Colon (tissue), 2 donors: Measurements from ENCODE around the gene CDC45.

Experiments used
- FAIRE-seq: peaks from 2 replicates; lab custom pipeline; 2012; peaks lifted over from hg19 to GRCh38; lab: Jason Lieb, UNC
- donor health status: control.
- donor health status: control.

The CDC45 gene

DNA sequence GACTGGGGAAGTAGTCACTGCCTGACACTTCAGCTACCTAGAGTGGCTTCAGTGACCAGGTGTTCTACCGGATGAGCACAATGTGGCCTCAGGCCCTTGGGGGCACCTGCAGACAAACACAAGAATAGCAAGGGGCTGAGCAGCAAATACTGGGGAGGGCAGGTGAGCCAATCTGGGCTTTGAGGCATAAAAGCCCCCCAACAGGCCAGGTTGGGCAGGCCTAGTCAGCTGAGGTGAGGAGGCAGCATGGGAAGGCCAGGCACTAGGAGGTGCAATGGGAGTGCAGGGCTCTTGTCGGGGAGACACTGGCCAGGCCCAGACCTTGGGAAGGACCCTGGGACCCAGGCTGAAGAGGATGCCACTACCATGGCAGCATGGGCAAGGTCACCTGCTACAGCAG lies 9.7 kb upstream of the CDC45 start:
- no peak for FAIRE-seq

DNA sequence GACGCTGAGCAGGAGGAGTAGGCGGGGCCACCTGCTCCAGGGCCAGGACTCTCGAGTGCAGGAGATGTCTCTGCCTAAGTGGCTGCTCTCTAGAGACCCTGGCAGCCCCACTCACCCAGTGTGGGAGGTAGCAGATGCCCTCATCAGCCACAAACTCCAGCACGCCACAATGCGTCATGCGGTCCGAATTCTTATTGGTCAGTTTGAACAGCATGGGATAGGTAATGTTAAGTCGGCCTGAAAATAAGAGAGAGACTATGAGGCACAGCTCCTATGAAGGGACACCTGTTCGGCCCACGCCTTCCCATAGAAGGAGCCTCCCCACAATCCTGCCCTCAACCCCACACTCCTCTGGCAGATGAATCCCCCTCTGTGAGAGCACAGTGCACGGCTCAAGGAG lies 8.1 kb upstream of the CDC45 start:
- FAIRE-seq: no peak

DNA sequence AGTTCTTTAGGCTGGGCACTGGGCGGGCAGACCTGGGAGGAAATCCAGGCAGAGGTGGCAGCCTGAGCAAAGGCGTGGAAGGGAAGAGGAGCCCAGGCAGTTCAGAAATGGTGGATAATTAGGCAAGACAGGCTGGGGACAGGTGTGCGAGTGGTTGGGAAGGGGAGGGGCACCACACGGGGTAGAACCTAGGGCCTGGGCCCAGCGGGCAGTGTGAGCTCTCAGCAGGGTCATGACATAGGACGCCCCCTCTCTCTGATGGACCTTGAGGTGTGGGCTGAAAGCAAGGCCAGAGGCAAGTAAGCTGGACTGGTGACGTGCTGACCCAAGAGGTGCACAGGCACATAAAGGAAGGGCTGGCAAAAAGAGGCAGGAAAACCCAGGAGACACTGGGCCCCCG lies 7.5 kb upstream of the CDC45 start:
- FAIRE-seq: no peak

DNA sequence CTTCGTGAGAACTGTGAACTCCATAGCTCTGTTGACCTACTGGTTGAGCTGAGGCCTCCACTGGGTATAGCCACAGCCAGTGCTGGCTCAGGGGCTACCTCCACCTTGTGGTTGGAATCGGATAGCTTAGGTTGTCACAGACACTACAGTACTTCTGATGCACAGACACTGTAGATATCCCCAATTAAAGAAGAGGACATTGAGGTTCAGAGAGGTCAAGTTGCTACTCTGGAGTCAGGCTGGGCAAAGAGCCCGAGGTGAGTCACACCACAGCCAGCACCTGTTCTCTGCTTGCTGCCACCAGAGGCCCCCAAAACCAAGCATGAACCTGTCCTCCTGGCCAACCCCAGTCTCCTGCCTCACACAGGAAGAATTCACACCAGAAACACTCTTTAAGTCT lies 6.1 kb upstream of the CDC45 start:
- no peak for FAIRE-seq

DNA sequence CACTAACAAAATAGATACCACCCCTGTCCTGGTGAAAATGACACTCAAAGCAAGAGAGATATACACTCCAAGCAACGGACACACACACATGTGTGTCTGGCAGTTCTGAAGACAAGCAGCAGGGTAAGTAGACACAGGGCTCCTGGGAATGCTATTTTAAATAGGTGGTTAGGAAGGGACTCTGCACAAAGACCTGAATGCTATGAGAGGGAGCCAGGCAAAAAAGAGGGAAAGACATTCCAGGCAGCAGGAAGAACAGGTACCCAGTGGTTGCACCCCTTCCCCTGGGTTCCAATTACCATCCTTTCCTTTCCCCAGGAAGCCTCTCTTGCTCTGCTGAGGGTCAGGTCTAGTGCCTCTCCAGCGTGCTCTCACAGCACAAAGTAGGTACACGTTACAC lies 3.7 kb upstream of the CDC45 start:
- FAIRE-seq: no peak

DNA sequence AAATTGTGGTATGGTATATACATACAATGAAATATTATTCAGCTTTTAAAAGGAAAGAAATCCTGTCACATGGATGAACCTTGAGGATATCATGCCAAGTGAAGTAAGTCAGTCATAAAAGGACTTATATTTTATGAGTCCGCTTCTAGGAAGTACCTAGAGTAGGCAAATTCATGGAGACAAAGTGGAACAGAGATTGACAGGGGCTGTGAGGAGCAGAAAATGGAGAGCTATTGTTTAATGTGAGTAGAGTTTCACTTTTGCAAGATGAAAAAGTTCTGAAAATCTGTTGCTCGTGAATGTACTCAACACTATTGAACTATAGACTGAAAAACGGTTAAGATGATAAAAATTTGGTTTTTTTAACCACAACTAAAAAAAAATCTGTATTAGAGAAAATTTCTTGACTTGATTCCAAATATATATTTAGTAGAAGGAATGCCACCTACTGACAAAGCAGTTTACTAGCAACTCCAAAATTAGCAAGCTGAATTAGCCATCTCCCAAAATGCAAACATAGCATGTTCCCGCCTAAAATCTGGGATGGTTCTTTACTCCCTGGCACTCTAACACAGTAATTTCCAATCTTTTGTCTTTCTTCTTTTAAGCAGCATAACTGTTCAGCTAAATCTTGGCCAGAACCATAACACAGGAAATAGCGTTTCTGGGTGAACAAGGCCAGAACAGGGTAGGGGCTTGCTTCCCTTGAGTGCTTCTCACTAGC lies 2.2 kb upstream of the CDC45 start:
- FAIRE-seq: no peak

DNA sequence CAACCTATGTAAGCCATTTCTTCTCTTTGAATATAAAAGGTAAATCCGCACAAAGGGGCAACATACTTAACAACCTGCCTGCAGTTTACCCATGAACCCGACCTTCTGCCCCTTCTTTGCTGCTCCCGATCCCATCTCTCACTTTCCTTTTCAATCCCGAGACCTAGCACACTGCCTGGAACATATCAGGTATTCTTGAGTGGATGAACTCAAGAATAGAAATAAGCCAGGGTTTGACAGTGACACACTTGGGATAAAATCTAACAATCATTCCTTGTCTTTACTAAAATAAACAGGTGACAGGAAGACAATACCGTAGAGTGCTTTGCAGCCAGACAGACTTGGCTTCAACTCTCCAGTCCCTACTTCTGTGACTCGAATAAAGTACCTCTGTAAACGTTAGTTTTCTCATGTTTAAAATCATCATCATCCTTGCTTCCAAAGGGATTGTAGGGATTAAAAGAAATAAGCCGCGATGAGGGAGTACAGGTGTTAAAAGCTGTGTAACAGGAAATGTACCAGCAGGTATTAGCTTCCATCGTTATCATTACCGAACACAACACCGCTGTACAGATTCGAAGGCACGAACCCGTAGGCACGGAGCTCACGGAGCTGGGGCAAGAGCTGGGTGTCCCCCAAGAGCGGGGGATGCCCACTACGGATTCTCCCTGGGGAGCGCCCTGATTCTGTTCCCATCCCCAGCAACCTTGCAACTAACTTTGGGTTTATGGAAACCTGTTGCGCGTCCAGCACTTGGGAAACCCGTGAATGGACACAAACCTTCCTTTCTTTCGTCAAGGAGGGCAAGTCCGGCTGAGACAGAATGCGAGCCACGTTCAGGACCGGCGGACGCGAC lies 1.4 kb upstream of the CDC45 start:
- no peak for FAIRE-seq

DNA sequence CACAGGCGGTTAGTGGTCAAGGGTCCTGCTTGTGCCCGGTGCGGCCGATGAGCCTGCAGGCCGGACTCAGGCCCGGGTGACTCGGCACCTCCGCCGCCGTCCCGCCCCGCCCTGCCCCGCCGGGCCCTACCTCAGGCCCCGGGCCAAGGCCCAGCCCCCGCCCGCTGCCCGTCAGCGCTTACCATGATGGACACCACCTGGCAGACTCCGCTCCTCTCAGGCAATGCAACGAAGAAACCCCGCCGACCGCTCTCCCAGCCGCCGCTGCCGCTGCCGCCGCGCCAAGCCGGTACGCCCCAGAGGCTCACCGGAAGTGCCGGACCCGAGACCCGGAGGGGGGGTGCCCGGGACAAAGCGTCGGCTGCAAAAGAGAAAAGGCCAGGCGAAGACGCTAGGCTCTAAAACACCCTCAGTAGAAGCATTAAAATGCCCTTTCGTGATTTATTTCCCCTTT lies 792 bp upstream of the CDC45 start, which contains the start of gene UFD1:
UFD1 (minus strand) TSS at position 293 of the 454 bp plus-strand sequence; CDS start at position 185, 108 bp downstream.
- no peak for FAIRE-seq

DNA sequence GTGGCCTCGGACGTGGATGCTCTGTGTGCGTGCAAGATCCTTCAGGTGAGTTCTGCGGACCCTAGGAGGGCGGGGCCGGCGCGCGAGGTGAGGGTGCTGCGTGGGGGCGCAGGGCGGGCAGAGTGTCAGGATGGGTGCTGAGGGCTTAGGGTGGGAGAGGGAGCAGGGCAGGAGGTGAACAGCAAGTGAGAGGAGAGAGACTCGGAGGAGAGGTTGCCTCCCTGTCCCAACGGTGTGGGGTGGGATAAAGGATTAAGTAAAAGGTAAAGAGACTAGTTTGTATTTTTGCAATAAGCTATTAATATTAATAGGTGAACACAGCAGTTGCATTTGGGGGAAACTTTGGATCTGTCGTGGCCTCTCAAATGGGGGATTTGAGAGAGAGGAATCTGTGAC lies 451 bp downstream of the CDC45 start:
- no peak for FAIRE-seq

DNA sequence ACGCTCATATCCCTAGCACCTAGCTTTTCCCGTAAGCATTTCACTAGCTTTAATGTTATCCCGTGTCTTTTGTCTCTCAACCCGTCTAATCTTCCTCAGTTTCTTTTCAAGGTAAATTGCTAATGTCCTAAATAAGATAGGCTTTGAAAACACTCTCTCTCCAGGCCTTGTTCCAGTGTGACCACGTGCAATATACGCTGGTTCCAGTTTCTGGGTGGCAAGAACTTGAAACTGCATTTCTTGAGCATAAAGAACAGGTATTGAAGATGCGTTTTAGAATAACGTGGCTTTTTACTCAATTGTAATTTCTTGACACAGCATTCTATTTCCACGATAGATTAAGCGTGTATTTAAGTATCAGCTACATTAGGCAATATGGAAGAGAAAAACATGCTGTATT lies 1.1 kb downstream of the CDC45 start:
- no peak for FAIRE-seq

DNA sequence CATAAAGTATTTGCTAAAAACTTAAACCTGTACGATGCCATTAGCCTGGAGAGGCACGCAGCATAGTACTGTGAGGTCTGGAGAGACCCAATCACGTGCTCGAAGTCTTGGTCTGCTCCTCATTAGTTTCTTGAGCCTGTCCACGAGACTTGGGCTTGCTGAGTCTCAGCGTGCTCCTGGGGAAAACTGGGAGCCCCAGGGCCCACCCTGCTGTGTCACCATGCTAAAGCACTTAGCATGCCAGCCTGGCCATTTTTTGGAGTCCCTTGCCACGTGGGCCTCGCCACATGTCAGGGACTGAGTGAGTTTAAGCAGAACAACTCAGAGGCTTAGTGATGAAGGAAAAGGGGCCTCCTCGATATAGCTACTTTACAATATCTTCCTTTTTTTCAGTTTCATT lies 2.6 kb downstream of the CDC45 start:
- no peak for FAIRE-seq

DNA sequence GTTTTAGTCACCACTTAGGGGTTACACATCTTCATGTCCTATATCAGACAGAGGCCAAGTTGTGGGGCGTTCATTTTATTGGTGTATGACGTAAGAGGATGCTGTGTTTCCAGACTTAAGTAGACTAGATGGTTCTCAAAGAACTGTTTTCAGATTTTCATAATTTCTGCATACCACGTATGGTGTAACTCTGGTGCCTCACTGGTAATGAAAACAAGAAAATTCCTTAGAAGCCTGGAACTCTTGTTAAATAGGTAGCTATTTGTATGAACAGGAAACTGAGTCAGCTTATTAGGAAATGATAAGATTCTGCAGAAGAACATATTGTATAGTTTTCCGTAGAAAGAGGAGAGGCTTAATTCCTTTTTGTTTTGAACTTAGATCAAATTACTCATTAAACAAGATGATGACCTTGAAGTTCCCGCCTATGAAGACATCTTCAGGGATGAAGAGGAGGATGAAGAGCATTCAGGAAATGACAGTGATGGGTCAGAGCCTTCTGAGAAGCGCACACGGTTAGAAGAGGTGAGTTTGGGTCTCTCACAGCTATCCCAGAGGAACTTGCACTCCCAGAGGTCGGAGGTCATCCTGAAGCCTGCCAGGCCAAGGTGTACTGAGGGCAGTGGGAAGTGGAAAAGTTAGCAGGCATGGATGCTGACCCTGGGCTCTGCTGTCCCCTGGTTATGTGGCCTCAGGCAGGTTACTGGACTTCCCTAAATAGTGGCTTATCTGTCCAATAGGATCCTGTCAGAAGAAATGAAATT lies 3.9 kb downstream of the CDC45 start:
- no peak for FAIRE-seq

DNA sequence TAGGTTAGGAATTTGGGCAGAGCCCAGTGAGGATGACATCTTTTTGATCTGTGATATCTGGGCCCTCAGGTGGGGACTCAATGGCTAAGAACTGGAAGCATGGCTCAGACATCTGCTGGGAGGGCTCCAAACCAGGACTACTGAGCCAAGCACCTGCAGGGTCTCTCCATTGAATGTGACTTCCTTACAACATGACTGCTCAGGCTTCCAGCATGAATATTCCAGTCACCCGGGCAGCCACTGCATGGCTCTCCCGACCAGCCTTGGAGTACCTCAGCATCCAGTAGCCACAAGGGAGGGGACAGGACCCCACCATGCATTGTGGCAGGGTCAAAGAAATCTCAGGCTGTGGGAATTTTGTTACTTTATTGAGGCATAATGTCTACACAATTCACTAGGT lies 8.6 kb downstream of the CDC45 start:
- no peak for FAIRE-seq

DNA sequence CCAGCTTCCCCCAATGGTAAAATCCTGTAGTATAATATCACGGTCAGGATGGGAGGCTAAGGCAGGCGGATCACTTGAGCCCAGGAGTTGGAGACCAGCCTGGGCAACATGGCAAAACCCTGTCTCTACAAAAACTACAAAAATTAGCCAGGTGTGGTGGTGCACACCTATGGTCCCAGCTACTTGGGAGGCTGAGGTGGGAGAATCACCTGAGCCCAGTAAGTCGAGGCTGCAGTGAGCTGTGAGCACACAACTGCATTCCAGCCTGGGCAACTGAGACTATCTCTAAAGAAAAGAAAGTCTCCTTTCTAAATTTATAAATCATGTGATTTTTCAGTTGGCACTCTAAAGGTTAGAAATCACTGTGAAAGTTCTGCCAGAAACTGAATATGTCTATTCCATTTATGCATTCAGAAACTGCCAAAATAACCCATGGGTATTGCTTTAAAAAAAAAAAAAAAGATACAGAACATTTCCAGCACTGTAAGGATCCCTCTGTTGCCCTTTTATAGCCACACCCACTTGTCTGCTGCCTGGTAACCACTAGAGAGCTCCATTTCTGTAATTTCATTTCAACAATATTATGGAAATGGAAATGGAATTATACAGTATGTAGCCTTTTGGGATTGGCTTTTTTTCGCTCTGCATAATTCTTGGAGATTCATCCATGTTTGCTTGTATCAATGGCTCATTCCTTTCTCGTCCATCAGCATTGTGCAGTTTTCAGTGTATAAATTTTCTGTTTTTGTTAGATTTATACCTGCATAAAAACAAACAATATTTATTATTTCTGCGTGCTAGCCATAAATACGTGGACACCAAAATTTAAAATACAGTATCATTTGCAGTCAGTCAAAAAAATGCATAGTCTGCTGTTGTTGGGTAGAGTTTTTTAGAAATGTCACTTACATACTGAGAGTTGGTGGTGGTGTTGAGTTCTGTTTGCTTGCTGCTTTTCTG lies 9.4 kb downstream of the CDC45 start:
- FAIRE-seq: no peak

DNA sequence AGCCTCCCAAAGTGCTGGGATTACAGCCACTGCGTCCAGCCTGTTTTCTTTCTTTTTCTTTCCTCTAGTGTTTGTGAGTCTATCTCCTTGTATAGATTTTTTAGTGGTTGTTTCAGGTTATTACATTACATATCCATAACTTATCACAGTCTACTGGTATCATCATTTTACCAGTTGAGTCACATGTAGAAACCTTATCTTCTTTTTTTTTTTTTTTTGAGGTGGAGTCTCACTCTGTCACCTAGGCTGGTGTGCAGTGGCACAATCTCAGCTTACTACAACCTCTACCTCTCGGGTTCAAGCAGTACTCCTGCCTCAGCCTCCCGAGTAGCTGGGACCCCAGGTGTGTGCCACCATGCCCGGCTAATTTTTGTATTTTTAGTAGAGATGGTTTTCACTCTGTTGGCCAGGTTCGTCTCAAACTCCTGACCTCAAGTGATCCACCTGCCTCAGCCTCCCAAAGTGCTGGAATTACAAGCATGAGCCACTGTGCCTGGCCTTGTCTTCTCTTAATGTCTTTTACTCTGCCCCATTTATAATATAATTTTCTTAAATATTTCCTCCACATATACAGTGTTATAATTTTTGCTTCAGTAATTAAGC lies 11.0 kb downstream of the CDC45 start:
- no peak for FAIRE-seq

DNA sequence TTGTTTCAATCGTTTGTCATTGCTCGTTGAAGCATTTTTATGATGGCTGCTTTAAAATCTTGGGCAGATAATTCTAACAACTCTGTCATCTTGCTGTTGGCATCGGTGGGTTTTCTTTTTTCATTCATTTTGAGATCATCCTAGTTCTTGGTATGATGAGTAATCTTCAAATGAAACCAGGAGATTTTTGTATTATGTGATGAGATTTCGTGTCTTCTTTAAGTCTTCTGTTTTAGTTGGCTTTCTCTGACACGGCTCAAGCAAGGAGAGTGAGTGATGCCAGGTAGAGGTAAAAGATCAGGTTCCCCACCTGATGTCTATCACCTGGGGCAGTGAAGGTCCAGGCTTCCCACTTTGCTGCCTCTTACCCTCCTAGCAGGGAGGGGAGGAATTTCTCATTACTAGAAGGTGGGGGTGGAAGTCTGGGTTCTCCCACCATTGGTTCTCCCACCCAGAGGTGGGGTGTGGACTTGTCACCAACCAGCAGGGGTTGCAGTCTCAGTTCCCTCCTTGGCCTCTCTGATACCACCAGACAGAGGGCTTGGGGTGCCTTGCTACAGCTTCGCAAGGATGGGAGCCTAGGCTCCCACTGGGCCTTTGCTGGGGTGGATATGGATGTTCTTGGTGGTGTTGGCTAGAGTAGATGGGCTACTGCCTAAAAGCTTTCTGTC lies 12.9 kb downstream of the CDC45 start:
- FAIRE-seq: no peak

DNA sequence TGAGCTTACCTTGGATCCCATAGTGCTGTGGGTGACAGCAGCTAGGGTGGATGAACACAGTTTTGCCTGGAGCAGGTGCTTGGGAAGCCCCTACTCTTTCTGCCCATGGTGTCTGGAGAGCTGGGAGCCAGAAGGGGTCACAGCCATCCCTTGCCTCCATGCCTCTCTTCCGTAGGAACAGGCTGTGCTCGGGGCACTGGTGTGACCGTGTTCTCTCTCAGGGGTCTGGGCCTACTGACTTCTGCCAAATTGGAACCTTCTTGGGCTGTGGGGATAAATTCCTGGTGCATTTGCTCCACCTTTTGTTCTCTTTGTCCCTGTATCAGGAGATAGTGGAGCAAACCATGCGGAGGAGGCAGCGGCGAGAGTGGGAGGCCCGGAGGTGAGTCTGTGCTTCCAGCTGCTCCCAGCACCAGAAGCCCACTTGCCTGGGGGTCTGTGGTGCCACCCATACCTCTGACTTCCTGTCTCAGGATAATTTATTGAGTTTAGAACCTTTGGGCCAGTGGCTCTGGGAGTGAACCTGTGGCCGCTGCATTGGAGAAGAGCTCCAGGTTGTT lies 14.4 kb downstream of the CDC45 start:
- no peak for FAIRE-seq

DNA sequence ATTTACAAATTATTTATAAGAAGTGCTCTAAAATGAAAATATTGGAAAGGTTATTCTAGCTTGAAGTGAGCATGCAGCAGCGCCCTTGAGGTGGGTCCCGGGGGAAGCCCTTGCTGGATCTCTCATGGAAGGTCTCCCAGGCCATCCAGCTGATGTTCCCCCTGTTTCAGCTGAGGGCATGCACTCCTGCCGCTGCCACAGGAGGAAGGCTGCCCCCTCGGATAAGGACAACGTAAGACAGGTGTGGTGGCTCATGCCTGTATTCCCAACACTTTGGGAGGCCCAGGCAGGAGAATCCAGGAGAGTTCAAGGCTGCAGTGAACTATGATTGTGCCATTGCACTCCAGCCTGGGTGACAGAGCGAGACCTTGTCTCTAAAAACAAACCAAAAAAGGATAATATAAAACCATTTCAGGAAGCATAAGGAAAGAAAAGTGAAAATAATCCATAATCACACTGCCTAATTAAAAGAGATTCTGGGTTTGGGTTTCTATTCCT lies 15.0 kb downstream of the CDC45 start:
- FAIRE-seq: no peak

DNA sequence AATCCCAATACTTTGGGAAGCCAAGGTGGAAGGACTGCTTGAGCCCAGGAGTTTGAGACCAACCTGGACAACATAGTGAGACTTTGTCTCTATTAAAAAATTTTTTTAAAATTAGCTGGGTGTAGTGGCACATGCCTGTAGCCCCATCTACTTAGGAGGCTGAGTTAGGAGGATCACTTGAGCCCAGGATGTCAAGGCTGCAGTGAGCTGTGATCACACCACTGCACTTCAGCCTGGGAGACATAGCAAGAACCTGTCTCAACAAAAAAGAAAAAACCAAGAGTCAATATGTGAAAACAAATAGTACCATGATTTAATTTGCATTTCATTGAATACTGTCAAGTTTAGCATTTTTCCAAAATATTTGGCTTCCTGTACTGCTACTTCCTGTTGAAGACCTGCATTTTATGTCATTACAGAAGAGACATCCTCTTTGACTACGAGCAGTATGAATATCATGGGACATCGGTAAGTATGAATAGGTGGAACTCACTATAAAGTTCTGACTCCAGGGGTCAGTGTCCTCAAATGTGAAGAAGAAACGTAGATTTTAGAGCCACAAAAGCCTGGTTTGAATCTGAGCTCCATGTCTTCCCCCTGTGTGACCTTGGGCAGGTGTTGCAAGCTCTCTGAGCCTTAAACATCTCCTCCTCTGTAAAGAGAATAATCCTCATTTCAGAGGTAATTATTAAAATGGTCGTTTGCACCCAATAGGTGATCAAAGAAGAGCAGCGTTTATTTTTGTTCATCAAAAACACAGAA lies 16.0 kb downstream of the CDC45 start:
- no peak for FAIRE-seq
